OCI-LY7 (cell line): ENCODE data around the gene MROH2A. TPM values are rescaled to one million over a fixed set of nuclear protein-coding genes. Genes with fewer than 3 reads are reported as not detected.

Source experiments
- BruUV-seq: library from RNA; stranded (reverse); fragments of 400-500 nt; replicated peaks from 2 replicates; lab custom pipeline; 2021; lab: Mats Ljungman, UMichigan
- CTCF ChIA-PET: fragments of 300-600 bp; sonication (Branson Sonifier 250); formaldehyde crosslinking; loops from one replicate; lab custom pipeline; 2022; ENCODE audit warnings: antibody characterized with exemption; ENCODE audit not compliant: unreplicated experiment; lab: Charles Lee
- POLR2A ChIA-PET: fragments of 300-600 bp; sonication (Branson Sonifier 250); formaldehyde crosslinking; loops from one replicate; lab custom pipeline; 2022; ENCODE audit warnings: antibody characterized with exemption; lab: Charles Lee
- DNase-seq: peaks from one replicate; pipeline ENCODE4 v3.0.0-alpha.2; 2015; ENCODE audit warnings: low spot score
- H2AFZ ChIP-seq: fragments of 200-600 bp; sonication (generic), shearing (Covaris generic); 2 replicates; pipeline ENCODE4 v1.6.1; 2014; ENCODE audit warnings: mild to moderate bottlenecking, antibody characterized with exemption, low read length, moderate library complexity
- H3K27ac ChIP-seq: fragments of 200-600 bp; sonication (generic); 2 replicates; pipeline ENCODE4 v1.5.1; 2014; ENCODE audit warnings: mixed run types, low read depth, mild to moderate bottlenecking, moderate library complexity, low read length, inconsistent platforms; ENCODE audit not compliant: poor library complexity, severe bottlenecking
- H3K36me3 ChIP-seq: fragments of 200-600 bp; sonication (generic); 2 replicates; pipeline ENCODE4 v1.6.1; 2014; ENCODE audit warnings: mild to moderate bottlenecking, antibody characterized with exemption, low read length, moderate library complexity, mixed read lengths; ENCODE audit not compliant: insufficient read depth
- H3K4me1 ChIP-seq: fragments of 200-600 bp; sonication (generic); 2 replicates; pipeline ENCODE4 v1.5.1; 2014; ENCODE audit warnings: mild to moderate bottlenecking, low read length; ENCODE audit not compliant: insufficient read depth, poor library complexity, severe bottlenecking
- H3K4me2 ChIP-seq: fragments of 200-600 bp; sonication (generic); 2 replicates; pipeline ENCODE4 v1.6.1; 2014; ENCODE audit warnings: mild to moderate bottlenecking, low read length
- H3K4me3 ChIP-seq: fragments of 200-600 bp; sonication (generic); 2 replicates; pipeline ENCODE4 v1.5.1; 2014; ENCODE audit warnings: mild to moderate bottlenecking, low read depth, low read length; ENCODE audit not compliant: poor library complexity, severe bottlenecking
- H3K79me2 ChIP-seq: fragments of 200-600 bp; sonication (generic); 2 replicates; pipeline ENCODE4 v1.6.1; 2016; ENCODE audit warnings: low read depth, mild to moderate bottlenecking, low read length, moderate library complexity, mixed read lengths; ENCODE audit not compliant: insufficient read depth
- H3K9me2 ChIP-seq: fragments of 200-600 bp; sonication (generic); 2 replicates; pipeline ENCODE4 v1.6.1; 2016; ENCODE audit warnings: mild to moderate bottlenecking, low read length, mixed read lengths; ENCODE audit not compliant: insufficient read depth
- H3K9me3 ChIP-seq: fragments of 200-600 bp; sonication (generic); 2 replicates; pipeline ENCODE4 v1.6.1; 2014; ENCODE audit warnings: mild to moderate bottlenecking, mixed run types, low read length, mixed read lengths
- H4K20me1 ChIP-seq: fragments of 200-600 bp; sonication (generic); 2 replicates; pipeline ENCODE4 v1.6.1; 2014; ENCODE audit warnings: mild to moderate bottlenecking, antibody characterized with exemption, low read length, moderate library complexity, mixed read lengths; ENCODE audit not compliant: insufficient read depth
- CTCF ChIP-seq: fragments of 200-600 bp; sonication (generic); conservative IDR thresholded peaks from 2 replicates; pipeline ENCODE4 v1.5.1; 2014; ENCODE audit warnings: mild to moderate bottlenecking, antibody characterized with exemption, low read length, moderate library complexity, mixed read lengths
- EZH2phosphoT487 ChIP-seq: fragments of 200-600 bp; sonication (generic); IDR thresholded peaks from 2 replicates; pipeline ENCODE4 v1.6.1; 2018; ENCODE audit warnings: low read depth, borderline replicate concordance, mild to moderate bottlenecking, mixed run types, antibody characterized with exemption, low read length, moderate library complexity, mixed read lengths
- intact Hi-C: fragments of 100-400 bp; cut with micrococcal nuclease; formaldehyde crosslinking; loops from one replicate; pipeline ENCODE4 v1.10.0; 2022; ENCODE audit not compliant: unreplicated experiment
- total RNA-seq, 2 experiments: library from RNA; depleted of rRNA in 1 of 2; stranded (reverse); fragments of >200 nt in 1 of 2; shearing (Covaris generic) in 1 of 2; gene quantifications; 2 replicates each; pipeline ENCODE4 v1.2.3, GENCODE V29; 2014 to 2022

Gene MROH2A
- total RNA-seq, 2 experiments from 2014 or later, result not detected

- BruUV-seq, result no TSS peak
- Histone ChIP-seq H3K27ac (no peak overlapping the region), H3K9me2 (no peaks in the 10 kb centered on the region), H3K9me3 (no peaks in the 10 kb centered on the region), H3K4me3 (no peak overlapping the region), H3K36me3 (peaks cover 44% of the 10 kb centered on the region), H2AFZ (no peak overlapping the region), H4K20me1 (0 out of 2 replicates have a peak, but pooled peaks cover 2% of the 10 kb centered on the region), H3K4me1 (peaks cover 10% of the 10 kb centered on the region), H3K4me2 (no peak overlapping the region), H3K79me2 (peaks cover 14% of the 10 kb centered on the region; the same call in 1 of the 2 replicates)
- ChIA-PET POLR2A (interaction anchor here (0.6 kb wide), 1 partner anchor 476 kb away, joined by 5 read pairs; no protein-coding TSS in a partner anchor), CTCF (no interaction called here)
- intact Hi-C loops, result loop anchor here (5.0 to 10.0 kb wide), 2 partner anchors 120 to 348 kb away; partner anchors contain the start of gene UGT1A5
- no peak for DNase-seq
- TF ChIP-seq CTCF, result no peak
- TF ChIP-seq EZH2phosphoT487, result no peak
These were observed 54.3 kb downstream of the MROH2A start for GRCh38 chr2:233832414-233832813.

GRCh38 chr2:233832869-233833311 lies 54.8 kb downstream of the MROH2A start:
- peaks cover 6% of the 10 kb centered on the region for H4K20me1 ChIP-seq
- no peak overlapping the region for H3K27ac ChIP-seq
- peak; percentile 38 for DNase-seq
- CTCF ChIA-PET, result no interaction called here
- peaks cover 18% of the 10 kb centered on the region for H3K79me2 ChIP-seq
- intact Hi-C loops, result loop anchor here (5.0 to 10.0 kb wide), 2 partner anchors 121 to 348 kb away; partner anchors contain the start of gene UGT1A5
- peaks cover 49% of the 10 kb centered on the region for H3K36me3 ChIP-seq
- H3K4me2 ChIP-seq, result no peak overlapping the region
- POLR2A ChIA-PET, result no interaction called here
- H2AFZ ChIP-seq, result no peak overlapping the region
- H3K4me1 ChIP-seq, result peaks cover 10% of the 10 kb centered on the region
- H3K9me2 ChIP-seq, result no peaks in the 10 kb centered on the region
- TF ChIP-seq EZH2phosphoT487 (no peak), CTCF (peak; percentile 60)
- H3K9me3 ChIP-seq, result no peaks in the 10 kb centered on the region
- H3K4me3 ChIP-seq, result no peak overlapping the region
- no TSS peak for BruUV-seq

GRCh38 chr2:233833345-233833744 lies 55.2 kb downstream of the MROH2A start:
- ChIA-PET POLR2A (no interaction called here), CTCF (no interaction called here)
- H3K27ac ChIP-seq, result no peak overlapping the region
- TF ChIP-seq EZH2phosphoT487 (no peak), CTCF (no peak)
- no peaks in the 10 kb centered on the region for H3K9me2 ChIP-seq
- H3K9me3 ChIP-seq, result no peaks in the 10 kb centered on the region
- H3K4me2 ChIP-seq, result no peak overlapping the region
- intact Hi-C loops, result loop anchor here (5.0 to 10.0 kb wide), 2 partner anchors 121 to 349 kb away; partner anchors contain the start of gene UGT1A5
- peaks cover 23% of the 10 kb centered on the region for H3K79me2 ChIP-seq
- H4K20me1 ChIP-seq, result peaks cover 11% of the 10 kb centered on the region
- no peak overlapping the region for H2AFZ ChIP-seq
- no peak for DNase-seq
- peaks cover 11% of the 10 kb centered on the region for H3K4me1 ChIP-seq
- H3K4me3 ChIP-seq, result no peak overlapping the region
- peaks cover 53% of the 10 kb centered on the region for H3K36me3 ChIP-seq
- no TSS peak for BruUV-seq
